ENCODE results near the gene ECE1. TPM values are rescaled to one million over a fixed set of nuclear protein-coding genes. Genes with fewer than 3 reads are reported as not detected.

ECE1 gene
- total and polyA plus RNA-seq, 2 donors (not counting 1 experiment from before 2014, with no cell fraction given): 131 to 138 TPM

GRCh38 chr1:21266119-21266774 is 24.0 kb downstream of the ECE1 start:
- no peak overlapping the region for H2AFZ ChIP-seq (ENCODE audit: low read length)
- no peak for TF ChIP-seq EZH2 (IDR thresholded peaks at IDR 0.05; ENCODE audit: low read length, missing control alignments)
- H3K9me3 ChIP-seq (ENCODE audit: control insufficient read depth, insufficient read depth, low read depth, low read length): no peaks in the 10 kb centered on the region
- no peak overlapping the region for H3K4me3 ChIP-seq (replicated peaks in 1 of 4; ENCODE audit: control extremely low read depth in 1 of 4, insufficient read depth in 1 of 4, low read depth in 3 of 4, low read length in 4 of 4)
- DNase-seq (ENCODE audit: low read depth in 2 of 2): no peak
- H3K27ac ChIP-seq (ENCODE audit: insufficient read depth, low read length): peak overlapping the region; percentile 52
- H3K4me1 ChIP-seq (ENCODE audit: control insufficient read depth, extremely low read depth, insufficient read depth, low read length): peaks cover 39% of the 10 kb centered on the region
- no peak overlapping the region for H3K4me2 ChIP-seq (ENCODE audit: extremely low read depth, insufficient read depth, low read length)
- no peaks in the 10 kb centered on the region for H3K27me3 ChIP-seq (ENCODE audit: control insufficient read depth, insufficient read depth, low read length)
- H3K36me3 ChIP-seq (ENCODE audit: control insufficient read depth, insufficient read depth, low read length): peaks cover 16% of the 10 kb centered on the region
- no peak overlapping the region for H3K9ac ChIP-seq (ENCODE audit: insufficient read depth, low read length)
- no peaks in the 10 kb centered on the region for H4K20me1 ChIP-seq (ENCODE audit: control insufficient read depth, extremely low read depth, insufficient read depth, low read length)
- peaks cover 11% of the 10 kb centered on the region for H3K79me2 ChIP-seq (ENCODE audit: control insufficient read depth, insufficient read depth, low read length)

GRCh38 chr1:21265644-21266043 is 24.6 kb downstream of the ECE1 start:
- TF ChIP-seq CTCF (conservative IDR thresholded peaks at IDR 0.05 in 1 of 2, IDR thresholded peaks at IDR 0.05 in 1 of 2; ENCODE audit: low read depth in 1 of 2, low read length in 2 of 2): no peak
- TF ChIP-seq EZH2 (IDR thresholded peaks at IDR 0.05; ENCODE audit: low read length, missing control alignments): no peak
- H3K4me3 ChIP-seq (replicated peaks in 1 of 4; ENCODE audit: control extremely low read depth in 1 of 4, insufficient read depth in 1 of 4, low read depth in 3 of 4, low read length in 4 of 4): no peak overlapping the region
- H3K9ac ChIP-seq (ENCODE audit: insufficient read depth, low read length): no peak overlapping the region
- H3K9me3 ChIP-seq (ENCODE audit: control insufficient read depth, insufficient read depth, low read depth, low read length): no peaks in the 10 kb centered on the region
- peaks cover 45% of the 10 kb centered on the region for H3K4me1 ChIP-seq (ENCODE audit: control insufficient read depth, extremely low read depth, insufficient read depth, low read length)
- no peak overlapping the region for H2AFZ ChIP-seq (ENCODE audit: low read length)
- H3K79me2 ChIP-seq (ENCODE audit: control insufficient read depth, insufficient read depth, low read length): peaks cover 14% of the 10 kb centered on the region
- H3K36me3 ChIP-seq (ENCODE audit: control insufficient read depth, insufficient read depth, low read length): peaks cover 13% of the 10 kb centered on the region
- no peaks in the 10 kb centered on the region for H3K27me3 ChIP-seq (ENCODE audit: control insufficient read depth, insufficient read depth, low read length)
- H4K20me1 ChIP-seq (ENCODE audit: control insufficient read depth, extremely low read depth, insufficient read depth, low read length): no peaks in the 10 kb centered on the region
- no peak overlapping the region for H3K4me2 ChIP-seq (ENCODE audit: extremely low read depth, insufficient read depth, low read length)
- H3K27ac ChIP-seq (ENCODE audit: insufficient read depth, low read length): peak overlapping the region; percentile 52
- no peak for DNase-seq (ENCODE audit: low read depth in 2 of 2)

- H3K79me2 ChIP-seq (ENCODE audit: control insufficient read depth, insufficient read depth, low read length): peaks cover 14% of the 10 kb centered on the region
- H3K27me3 ChIP-seq (ENCODE audit: control insufficient read depth, insufficient read depth, low read length): no peaks in the 10 kb centered on the region
- TF ChIP-seq CTCF (conservative IDR thresholded peaks at IDR 0.05 in 1 of 2, IDR thresholded peaks at IDR 0.05 in 1 of 2; ENCODE audit: low read depth in 1 of 2, low read length in 2 of 2): no peak
- no peak overlapping the region for H2AFZ ChIP-seq (ENCODE audit: low read length)
- H4K20me1 ChIP-seq (ENCODE audit: control insufficient read depth, extremely low read depth, insufficient read depth, low read length): no peaks in the 10 kb centered on the region
- peak in 1 of 2 donors; percentile 46 for DNase-seq (ENCODE audit: low read depth in 2 of 2)
- H3K27ac ChIP-seq (ENCODE audit: insufficient read depth, low read length): peak overlapping the region; percentile 1
- no peaks in the 10 kb centered on the region for H3K9me3 ChIP-seq (ENCODE audit: control insufficient read depth, insufficient read depth, low read depth, low read length)
- H3K9ac ChIP-seq (ENCODE audit: insufficient read depth, low read length): no peak overlapping the region
- peaks cover 50% of the 10 kb centered on the region for H3K4me1 ChIP-seq (ENCODE audit: control insufficient read depth, extremely low read depth, insufficient read depth, low read length)
- no peak overlapping the region for H3K4me2 ChIP-seq (ENCODE audit: extremely low read depth, insufficient read depth, low read length)
- peaks cover 16% of the 10 kb centered on the region for H3K36me3 ChIP-seq (ENCODE audit: control insufficient read depth, insufficient read depth, low read length)
- H3K4me3 ChIP-seq (replicated peaks in 1 of 4; ENCODE audit: control extremely low read depth in 1 of 4, insufficient read depth in 1 of 4, low read depth in 3 of 4, low read length in 4 of 4): no peak overlapping the region
Measured at GRCh38 chr1:21264898-21265297, 25.4 kb downstream of the ECE1 start.
